IPS-20b (cell line): ENCODE data around the gene HDHD5.

ENCODE experiments used
- H3K27ac ChIP-seq: one replicate; pipeline ENCODE4 v1.5.1; 2013; ENCODE audit warnings: low read length
- H3K27me3 ChIP-seq: 2 replicates; pipeline ENCODE4 v1.6.1; 2013; ENCODE audit warnings: mild to moderate bottlenecking, low read length, inconsistent platforms; ENCODE audit not compliant: insufficient read depth
- H3K36me3 ChIP-seq: 2 replicates; pipeline ENCODE4 v1.6.1; 2013; ENCODE audit warnings: low read depth, mild to moderate bottlenecking, inconsistent platforms, low read length, moderate library complexity; ENCODE audit not compliant: insufficient read depth
- H3K4me1 ChIP-seq: 2 replicates; pipeline ENCODE4 v1.6.1; 2013; ENCODE audit warnings: mild to moderate bottlenecking, control low read depth, inconsistent platforms, low read length, moderate library complexity; ENCODE audit not compliant: insufficient read depth
- H3K4me3 ChIP-seq: 2 replicates; pipeline ENCODE4 v1.5.1; 2013; ENCODE audit warnings: mild to moderate bottlenecking, low read length, inconsistent platforms
- H3K9ac ChIP-seq: 2 replicates; pipeline ENCODE4 v1.6.1; 2013; ENCODE audit warnings: low read depth, mild to moderate bottlenecking, inconsistent platforms, low read length, moderate library complexity
- H3K9me3 ChIP-seq: 2 replicates; pipeline ENCODE4 v1.6.1; 2013; ENCODE audit warnings: mild to moderate bottlenecking, low read depth, low read length, inconsistent platforms; ENCODE audit not compliant: insufficient read depth

Gene HDHD5

DNA sequence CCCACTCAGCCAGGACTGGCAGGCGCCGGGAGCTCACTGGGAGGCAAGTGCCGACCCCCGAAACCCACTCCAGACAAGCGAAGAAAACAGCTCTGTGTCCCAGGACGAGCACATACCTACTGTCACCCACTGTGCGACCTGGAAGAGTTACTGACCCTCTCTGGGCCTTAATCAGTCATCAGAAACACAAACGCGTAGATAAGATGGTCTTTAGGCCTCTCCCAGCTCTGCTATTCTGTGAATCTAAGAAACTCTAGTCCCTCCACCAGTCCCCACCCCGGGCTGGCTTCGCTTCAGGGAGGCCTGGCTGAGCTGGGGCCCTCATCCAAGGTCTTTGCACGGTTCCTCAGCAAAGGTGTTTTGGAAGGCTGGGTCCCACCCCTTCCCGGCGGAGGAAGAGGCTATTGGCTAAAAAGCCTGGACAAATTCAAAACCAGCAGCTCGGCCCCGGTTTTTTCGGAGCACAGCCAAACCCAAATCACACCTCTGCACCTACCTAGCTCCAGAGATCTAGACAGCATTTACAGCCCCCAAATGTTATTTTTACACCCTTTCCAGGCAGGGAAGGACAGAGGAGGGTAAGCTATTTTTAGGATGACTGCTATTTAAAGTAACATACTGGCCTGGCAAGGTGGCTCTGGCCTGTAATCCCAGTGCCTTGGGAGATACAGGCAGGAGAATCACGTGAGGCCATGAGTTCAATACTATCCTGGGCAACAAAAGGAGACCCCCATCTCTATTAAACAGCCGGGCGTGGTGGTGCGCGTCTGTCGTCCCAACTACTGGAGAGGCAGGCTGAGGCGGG lies 13.2 kb upstream of the HDHD5 start:
- Histone ChIP-seq H3K9me3 (no peaks in the 10 kb centered on the region), H3K36me3 (no peaks in the 10 kb centered on the region), H3K9ac (peak overlapping the region; percentile 82; the same call in 1 of the 2 replicates), H3K4me1 (peaks cover 5% of the 10 kb centered on the region; the same call in 1 of the 2 replicates), H3K4me3 (peak overlapping the region; percentile 72), H3K27ac (peak overlapping the region; percentile 69), H3K27me3 (no peaks in the 10 kb centered on the region)

DNA sequence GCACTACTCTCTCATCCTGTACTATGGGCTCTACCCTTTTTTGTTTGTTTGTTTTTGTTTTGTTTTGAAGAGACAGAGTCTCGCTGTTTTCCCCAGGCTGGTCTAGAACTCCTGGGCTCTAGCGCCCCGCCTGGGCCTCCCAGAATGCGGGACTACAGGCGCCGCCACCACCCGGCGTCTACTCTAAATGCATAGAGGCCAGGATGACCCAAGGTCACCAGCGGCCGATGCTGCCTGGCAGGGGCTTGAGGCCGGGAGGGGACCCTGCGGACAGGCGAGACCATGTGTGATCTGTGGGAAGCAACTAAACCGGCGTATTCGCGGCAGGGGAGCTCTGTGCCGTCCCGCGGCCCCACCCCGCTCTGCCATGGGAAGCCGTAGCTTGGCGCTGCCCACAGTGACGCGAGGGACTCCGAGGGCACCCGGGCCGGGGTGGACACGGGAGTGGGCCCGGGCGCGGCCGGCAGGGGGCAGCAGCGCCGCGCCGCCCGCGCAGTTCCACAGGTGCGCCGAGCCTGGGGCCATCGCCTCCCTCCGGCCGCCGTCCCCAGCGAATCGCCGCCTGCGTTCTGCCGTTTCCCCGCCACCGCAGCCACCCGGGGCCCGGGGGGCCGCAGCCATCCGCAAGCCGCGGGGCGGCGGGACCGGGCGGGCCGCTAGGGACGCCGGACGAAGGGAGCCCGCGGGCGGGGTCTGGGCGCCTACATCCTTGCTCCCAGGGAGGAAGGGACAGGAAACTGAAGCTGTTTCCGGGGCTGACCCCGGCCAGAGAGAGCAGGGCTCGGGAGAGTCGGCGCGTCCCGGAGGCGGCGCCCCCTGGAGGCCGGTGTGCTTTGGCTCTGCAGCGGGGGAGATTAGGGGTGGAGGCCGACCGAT lies 12.3 kb upstream of the HDHD5 start:
- H3K9ac ChIP-seq: peak overlapping the region; percentile 82; the same call in 1 of the 2 replicates
- H3K9me3 ChIP-seq: no peaks in the 10 kb centered on the region
- peak overlapping the region; percentile 72 for H3K4me3 ChIP-seq
- peak overlapping the region; percentile 69 for H3K27ac ChIP-seq
- H3K27me3 ChIP-seq: no peaks in the 10 kb centered on the region
- H3K36me3 ChIP-seq: no peaks in the 10 kb centered on the region
- peaks cover 5% of the 10 kb centered on the region; the same call in 1 of the 2 replicates for H3K4me1 ChIP-seq

DNA sequence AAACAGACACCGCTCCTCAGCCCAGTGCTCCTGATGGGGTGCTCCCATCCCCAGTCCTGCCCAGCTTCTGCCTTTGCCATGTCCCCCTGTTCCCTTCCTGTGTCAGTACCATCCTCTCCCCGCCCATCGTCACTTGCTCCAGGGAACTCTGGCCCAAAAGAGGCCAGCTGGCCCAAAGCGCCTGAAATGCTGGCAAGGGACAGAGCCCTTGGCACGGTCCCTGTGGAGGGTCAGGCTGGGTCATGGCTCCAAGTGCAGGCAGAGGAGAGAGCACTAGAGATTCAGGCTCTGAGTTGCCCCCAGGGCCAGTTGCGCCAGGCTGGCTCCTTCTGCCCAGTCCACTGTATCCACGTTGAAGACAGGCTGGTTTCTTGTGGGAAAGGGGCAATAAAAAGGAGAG lies 8.4 kb upstream of the HDHD5 start:
- peaks cover 5% of the 10 kb centered on the region; the same call in 1 of the 2 replicates for H3K4me1 ChIP-seq
- no peaks in the 10 kb centered on the region for H3K27me3 ChIP-seq
- H3K4me3 ChIP-seq: no peak overlapping the region
- no peak overlapping the region for H3K9ac ChIP-seq
- no peak overlapping the region for H3K27ac ChIP-seq
- H3K9me3 ChIP-seq: no peaks in the 10 kb centered on the region
- H3K36me3 ChIP-seq: no peaks in the 10 kb centered on the region

DNA sequence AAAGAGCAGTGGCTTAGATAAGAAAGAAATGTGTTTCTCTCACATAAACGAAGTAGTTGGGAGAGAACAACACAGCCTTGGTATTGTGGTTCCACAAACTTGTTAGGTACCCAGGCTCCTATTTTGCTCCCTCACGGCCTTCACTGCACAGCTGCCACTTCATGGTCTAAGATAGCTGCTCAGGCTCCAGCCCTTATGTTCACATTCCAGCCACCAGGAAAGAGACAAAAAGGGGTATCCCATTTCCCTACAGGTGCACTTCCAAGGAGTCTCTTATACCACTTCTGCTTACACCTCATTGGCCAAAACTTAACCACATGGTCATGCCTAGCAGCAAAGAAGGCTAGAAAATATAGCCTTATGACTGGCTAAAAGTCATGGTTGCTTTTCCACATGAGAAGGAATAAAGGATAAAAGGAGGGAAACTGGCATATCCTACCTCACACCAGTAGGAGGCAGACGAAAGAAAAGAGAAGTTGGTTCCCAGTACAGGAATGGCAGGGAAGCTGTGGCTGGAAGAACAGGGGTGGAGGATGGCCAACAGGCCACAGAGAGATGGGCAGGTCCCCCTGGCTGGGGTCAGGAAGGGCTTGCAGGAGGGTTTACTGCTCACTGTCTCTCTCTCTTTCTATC lies 5.4 kb upstream of the HDHD5 start:
- Histone ChIP-seq H3K4me1 (no peaks in the 10 kb centered on the region), H3K9me3 (no peaks in the 10 kb centered on the region), H3K27ac (no peak overlapping the region), H3K4me3 (no peak overlapping the region), H3K9ac (no peak overlapping the region), H3K27me3 (no peaks in the 10 kb centered on the region; the same call in 1 of the 2 replicates), H3K36me3 (no peaks in the 10 kb centered on the region)

DNA sequence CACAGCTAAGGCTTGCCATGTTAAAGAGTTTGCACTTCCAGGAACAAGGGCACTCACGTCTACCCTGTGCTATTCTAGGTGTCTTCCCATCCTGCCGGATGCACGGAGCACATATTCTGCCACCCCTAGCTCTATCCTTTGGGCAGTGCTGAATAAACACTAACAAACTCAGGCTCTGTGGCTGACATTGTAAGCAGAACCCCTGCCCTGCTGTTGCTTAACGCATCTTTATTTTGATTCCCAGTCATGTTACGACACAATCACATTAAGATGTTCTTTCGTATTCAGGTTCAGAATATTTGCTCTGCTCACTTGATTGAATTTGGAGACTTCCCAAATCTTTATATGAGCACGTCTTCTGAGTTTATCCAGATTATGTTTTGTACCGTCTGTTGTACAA lies 3.7 kb upstream of the HDHD5 start:
- Histone ChIP-seq H3K4me1 (no peaks in the 10 kb centered on the region), H3K9me3 (no peaks in the 10 kb centered on the region), H3K27ac (no peak overlapping the region), H3K27me3 (no peaks in the 10 kb centered on the region; the same call in 1 of the 2 replicates), H3K36me3 (peaks cover under 1% of the 10 kb centered on the region; the same call in 1 of the 2 replicates), H3K9ac (no peak overlapping the region), H3K4me3 (no peak overlapping the region)

DNA sequence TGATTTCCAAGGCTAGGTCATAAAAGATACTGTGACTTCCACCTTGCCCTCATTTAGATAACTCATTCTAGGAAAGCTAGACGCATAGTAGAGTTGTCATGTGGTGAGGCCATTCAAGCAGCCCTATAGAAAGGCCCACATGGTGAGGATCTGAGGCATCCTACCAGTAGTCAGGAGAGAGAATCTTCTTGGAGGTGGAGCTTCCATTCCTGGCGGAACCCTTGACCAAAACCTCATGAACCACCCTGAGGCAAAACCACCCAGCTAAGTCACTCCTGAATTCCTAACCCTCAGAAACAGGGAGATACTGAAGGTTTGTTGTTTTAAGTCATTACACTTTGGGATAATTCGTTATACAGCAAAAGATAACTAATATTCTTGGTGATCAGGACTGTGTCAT lies 2.9 kb upstream of the HDHD5 start:
- H3K36me3 ChIP-seq: peaks cover 7% of the 10 kb centered on the region; the same call in 1 of the 2 replicates
- no peaks in the 10 kb centered on the region; the same call in 1 of the 2 replicates for H3K27me3 ChIP-seq
- H3K27ac ChIP-seq: no peak overlapping the region
- H3K9me3 ChIP-seq: no peaks in the 10 kb centered on the region
- no peak overlapping the region for H3K9ac ChIP-seq
- no peak overlapping the region for H3K4me3 ChIP-seq
- no peaks in the 10 kb centered on the region for H3K4me1 ChIP-seq

DNA sequence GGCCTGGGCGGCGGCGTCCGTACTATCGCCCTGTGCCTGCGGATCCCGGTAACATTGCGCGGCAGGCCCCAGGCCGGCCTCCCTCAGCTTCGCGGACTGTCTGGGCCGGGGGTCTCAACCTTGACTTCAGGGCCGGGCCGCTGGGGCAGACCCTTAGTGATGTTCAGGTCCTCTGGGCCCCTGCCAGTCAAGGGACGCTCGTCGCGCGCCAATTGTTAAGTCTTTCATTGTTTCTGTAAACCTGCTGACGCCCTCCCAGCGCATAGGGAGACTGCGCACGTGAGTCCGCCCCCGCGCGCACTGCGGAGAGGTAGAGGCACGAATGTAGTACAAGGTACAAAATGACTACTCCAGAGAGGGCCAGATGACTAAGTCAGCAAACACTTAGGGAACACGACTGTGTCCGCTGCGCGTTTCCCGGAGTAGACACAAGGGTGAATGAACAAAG lies 451 bp upstream of the HDHD5 start:
- Histone ChIP-seq H3K9ac (peak overlapping the region; percentile 68; the same call in 1 of the 2 replicates), H3K9me3 (no peaks in the 10 kb centered on the region), H3K4me3 (peak overlapping the region; percentile 83), H3K36me3 (peaks cover 7% of the 10 kb centered on the region; the same call in 1 of the 2 replicates), H3K4me1 (no peaks in the 10 kb centered on the region), H3K27ac (no peak overlapping the region), H3K27me3 (no peaks in the 10 kb centered on the region; the same call in 1 of the 2 replicates)

DNA sequence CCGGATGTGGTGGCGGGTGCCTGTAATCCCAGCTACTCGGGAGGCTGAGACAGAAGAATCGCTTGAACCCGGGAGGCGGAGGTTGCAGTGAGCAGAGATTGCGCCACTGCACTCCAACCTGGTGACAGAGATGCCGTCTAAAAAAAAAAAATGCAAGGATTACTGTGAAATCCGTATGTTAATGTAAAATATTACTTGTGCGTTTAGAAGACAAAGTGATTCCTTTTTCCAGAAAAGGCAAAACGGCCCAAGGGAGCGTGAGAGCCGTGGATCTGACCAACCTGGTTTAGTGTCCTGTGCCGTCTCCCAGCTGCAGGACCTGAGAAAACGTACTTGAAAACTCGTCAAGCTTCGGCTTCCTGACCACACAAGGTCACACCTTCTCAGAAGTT lies 905 bp downstream of the HDHD5 start:
- no peaks in the 10 kb centered on the region for H3K4me1 ChIP-seq
- H3K27ac ChIP-seq: no peak overlapping the region
- no peaks in the 10 kb centered on the region for H3K9me3 ChIP-seq
- H3K27me3 ChIP-seq: no peaks in the 10 kb centered on the region; the same call in 1 of the 2 replicates
- H3K36me3 ChIP-seq: peaks cover 7% of the 10 kb centered on the region; the same call in 1 of the 2 replicates
- H3K9ac ChIP-seq: peak overlapping the region; percentile 69; the same call in 1 of the 2 replicates
- H3K4me3 ChIP-seq: peak overlapping the region; percentile 83

DNA sequence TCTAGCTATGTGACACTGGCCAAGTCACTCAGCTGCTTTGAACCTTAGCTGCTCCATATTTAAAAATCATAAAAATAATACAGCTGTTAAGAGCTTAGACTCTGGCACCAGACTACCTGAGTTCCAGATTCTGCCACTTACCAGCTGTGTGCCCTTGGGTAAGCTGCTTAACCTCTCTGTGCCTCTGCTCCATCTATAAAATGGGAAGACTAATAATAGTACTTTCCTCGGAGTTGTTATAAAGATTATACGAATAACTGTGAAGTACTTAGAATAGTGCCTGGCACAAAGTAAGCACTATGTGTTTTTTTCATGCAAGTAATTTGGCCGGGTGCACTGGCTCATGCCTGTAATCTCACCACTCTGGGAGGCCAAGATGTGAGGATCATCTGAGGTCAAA lies 1.4 kb downstream of the HDHD5 start:
- Histone ChIP-seq H3K27me3 (no peaks in the 10 kb centered on the region; the same call in 1 of the 2 replicates), H3K4me3 (peak overlapping the region; percentile 83; the same call in 1 of the 2 replicates), H3K4me1 (no peaks in the 10 kb centered on the region), H3K9me3 (no peaks in the 10 kb centered on the region), H3K27ac (no peak overlapping the region), H3K36me3 (peaks cover 7% of the 10 kb centered on the region; the same call in 1 of the 2 replicates), H3K9ac (no peak overlapping the region; the same call in 1 of the 2 replicates)

DNA sequence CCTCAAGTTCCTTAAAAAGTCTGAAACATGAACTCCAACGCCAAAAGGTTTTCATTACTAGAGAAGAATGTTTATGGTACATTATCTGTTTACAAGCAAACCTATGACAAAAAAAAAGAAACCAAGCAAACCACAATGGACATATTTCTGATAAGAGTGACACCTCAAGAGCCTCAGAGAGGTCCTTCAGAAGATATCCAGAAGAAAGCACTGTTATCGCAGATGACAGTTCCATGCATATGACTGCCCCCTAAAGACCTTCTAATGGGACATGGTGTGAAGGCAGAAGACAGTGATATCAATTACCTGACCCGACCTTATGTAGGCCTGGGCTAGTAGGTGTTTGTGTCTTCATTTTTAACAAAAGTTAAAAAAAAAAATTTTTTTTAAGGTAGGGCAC lies 3.1 kb downstream of the HDHD5 start:
- Histone ChIP-seq H3K9ac (no peak overlapping the region), H3K4me3 (no peak overlapping the region), H3K36me3 (peaks cover 7% of the 10 kb centered on the region; the same call in 1 of the 2 replicates), H3K4me1 (no peaks in the 10 kb centered on the region), H3K27ac (no peak overlapping the region), H3K27me3 (no peaks in the 10 kb centered on the region; the same call in 1 of the 2 replicates), H3K9me3 (no peaks in the 10 kb centered on the region)

DNA sequence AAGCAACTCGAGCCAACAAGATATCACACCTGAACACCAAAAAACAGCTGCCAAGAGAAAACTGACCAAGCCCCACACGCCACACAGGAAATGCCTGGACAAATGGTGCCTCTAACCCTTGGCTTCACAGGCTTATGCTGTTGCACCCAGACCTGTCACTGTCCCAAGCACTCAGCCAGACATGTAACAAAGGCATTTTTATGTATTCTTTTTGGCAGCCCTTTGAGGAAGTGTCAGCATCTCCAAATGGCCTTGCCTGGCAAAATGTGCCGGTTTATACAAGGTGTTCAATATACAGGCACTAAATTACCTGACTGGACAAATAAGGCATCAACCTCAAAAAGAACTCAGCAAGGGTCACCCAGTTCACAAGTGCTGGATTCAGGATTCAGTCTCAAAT lies 6.1 kb downstream of the HDHD5 start:
- H3K4me1 ChIP-seq: no peaks in the 10 kb centered on the region
- no peak overlapping the region for H3K4me3 ChIP-seq
- H3K9me3 ChIP-seq: no peaks in the 10 kb centered on the region
- no peak overlapping the region for H3K9ac ChIP-seq
- H3K27ac ChIP-seq: no peak overlapping the region
- peaks cover 12% of the 10 kb centered on the region; the same call in 1 of the 2 replicates for H3K36me3 ChIP-seq
- H3K27me3 ChIP-seq: no peaks in the 10 kb centered on the region
